Measurements from ENCODE around the gene EHD2.
"Not testable (repeated sequence)": the region's sequence is repeated elsewhere in the genome, so short reads cannot be mapped to it uniquely, and the experiment has no call there.

The EHD2 gene

GRCh38 chr19:47745010-47745901 is 32.0 kb downstream of the EHD2 start, which contains the start of gene NOP53:
NOP53 (plus strand) TSS chr19:47745546; CDS start chr19:47745560, 14 bp downstream.
- in situ Hi-C loops (cut with MboI; ENCODE audit: low sequenced_read_pairs): no loop called here

GRCh38 chr19:47746129-47746528 is 32.9 kb downstream of the EHD2 start:
- in situ Hi-C loops (cut with MboI; ENCODE audit: low sequenced_read_pairs): not testable (repeated sequence)

- in situ Hi-C loops (cut with MboI; ENCODE audit: low sequenced_read_pairs): no loop called here
Measured at GRCh38 chr19:47749326-47749725, 36.1 kb downstream of the EHD2 start.

GRCh38 chr19:47750752-47751151 is 37.5 kb downstream of the EHD2 start:
- in situ Hi-C loops (cut with MboI; ENCODE audit: low sequenced_read_pairs): no loop called here

GRCh38 chr19:47752440-47753211 is 39.4 kb downstream of the EHD2 start:
- in situ Hi-C loops (cut with MboI; ENCODE audit: low sequenced_read_pairs): no loop called here

GRCh38 chr19:47754206-47755064 is 41.2 kb downstream of the EHD2 start:
- in situ Hi-C loops (cut with MboI; ENCODE audit: low sequenced_read_pairs): no loop called here

GRCh38 chr19:47755065-47755761 is 42.0 kb downstream of the EHD2 start:
- in situ Hi-C loops (cut with MboI; ENCODE audit: low sequenced_read_pairs): no loop called here

GRCh38 chr19:47755762-47756626 is 42.8 kb downstream of the EHD2 start:
- in situ Hi-C loops (cut with MboI; ENCODE audit: low sequenced_read_pairs): no loop called here

- in situ Hi-C loops (cut with MboI; ENCODE audit: low sequenced_read_pairs): no loop called here
Measured at GRCh38 chr19:47756627-47756929, 43.4 kb downstream of the EHD2 start.

- in situ Hi-C loops (cut with MboI; ENCODE audit: low sequenced_read_pairs): no loop called here
Measured at GRCh38 chr19:47756953-47757608, 43.9 kb downstream of the EHD2 start.

GRCh38 chr19:47757617-47758442 is 44.6 kb downstream of the EHD2 start:
- in situ Hi-C loops (cut with MboI; ENCODE audit: low sequenced_read_pairs): no loop called here

- in situ Hi-C loops (cut with MboI; ENCODE audit: low sequenced_read_pairs): no loop called here
Measured at GRCh38 chr19:47758443-47758804, 45.2 kb downstream of the EHD2 start.

- in situ Hi-C loops (cut with MboI; ENCODE audit: low sequenced_read_pairs): no loop called here
Measured at GRCh38 chr19:47760632-47760999, 47.4 kb downstream of the EHD2 start.

GRCh38 chr19:47761566-47761965 is 48.3 kb downstream of the EHD2 start:
- in situ Hi-C loops (cut with MboI; ENCODE audit: low sequenced_read_pairs): no loop called here

GRCh38 chr19:47762151-47762550 is 48.9 kb downstream of the EHD2 start:
- in situ Hi-C loops (cut with MboI; ENCODE audit: low sequenced_read_pairs): no loop called here

GRCh38 chr19:47762615-47763308 is 49.5 kb downstream of the EHD2 start:
- in situ Hi-C loops (cut with MboI; ENCODE audit: low sequenced_read_pairs): no loop called here

GRCh38 chr19:47764705-47765104 is 51.5 kb downstream of the EHD2 start:
- in situ Hi-C loops (cut with MboI; ENCODE audit: low sequenced_read_pairs): not testable (repeated sequence)

Data from hTERT RPE-1 (cell line).